DMS79 treated with DMSO at 0.1 percent for 48 hours (cell line): ENCODE results near the gene RFESD.

ENCODE experiments used
- DNase-seq: peaks from one replicate; lab custom pipeline; 2025; lab: John Stamatoyannopoulos, UW

The RFESD gene

GRCh38 chr5:95646569-95647431, at the start of gene RFESD:
TSS of gene RFESD (plus strand) at chr5:95646777. CDS start at chr5:95652272, 5,495 bp downstream.
- peak; percentile 73 for DNase-seq

GRCh38 chr5:95599252-95599651, 47.3 kb upstream of the RFESD start:
- no peak for DNase-seq

DNA sequence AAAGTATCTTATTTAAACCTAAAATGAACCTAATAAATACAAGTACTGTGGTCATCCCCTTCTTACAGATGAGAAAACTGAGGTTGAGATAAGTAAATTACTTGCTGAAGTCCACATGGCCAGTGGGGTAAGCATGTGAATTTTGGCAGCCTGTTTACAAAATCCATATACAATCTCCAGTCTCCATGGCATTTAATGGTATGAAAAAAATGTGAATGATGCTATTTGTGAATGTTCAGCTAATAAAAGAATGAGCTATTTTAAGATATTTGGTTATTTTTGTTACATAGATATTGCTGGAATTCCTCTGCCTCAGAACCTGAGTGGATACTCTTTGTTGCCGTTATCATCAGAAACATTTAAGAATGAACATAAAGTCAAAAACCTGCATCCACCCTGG, 46.0 kb upstream of the RFESD start:
- DNase-seq: no peak

DNA sequence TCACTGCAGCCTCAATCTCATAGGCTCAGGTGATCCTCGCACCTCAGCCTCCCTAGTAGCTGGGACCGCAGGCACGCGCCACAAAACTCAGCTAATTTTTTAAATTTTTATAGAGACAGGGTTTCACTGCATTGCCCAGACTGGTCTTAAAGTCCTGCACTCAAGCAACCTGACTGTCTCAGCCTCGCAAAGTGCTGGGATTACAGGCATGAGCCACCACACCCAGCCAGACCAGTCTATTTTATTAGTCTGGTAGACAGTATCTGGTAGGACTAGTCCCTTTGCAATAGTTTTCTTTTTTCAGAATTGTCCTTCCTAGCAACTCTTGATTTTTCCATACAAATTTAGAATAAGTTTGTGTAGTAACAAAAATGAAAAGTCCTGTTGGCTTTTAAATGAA, 40.8 kb upstream of the RFESD start:
- DNase-seq: no peak

DNA sequence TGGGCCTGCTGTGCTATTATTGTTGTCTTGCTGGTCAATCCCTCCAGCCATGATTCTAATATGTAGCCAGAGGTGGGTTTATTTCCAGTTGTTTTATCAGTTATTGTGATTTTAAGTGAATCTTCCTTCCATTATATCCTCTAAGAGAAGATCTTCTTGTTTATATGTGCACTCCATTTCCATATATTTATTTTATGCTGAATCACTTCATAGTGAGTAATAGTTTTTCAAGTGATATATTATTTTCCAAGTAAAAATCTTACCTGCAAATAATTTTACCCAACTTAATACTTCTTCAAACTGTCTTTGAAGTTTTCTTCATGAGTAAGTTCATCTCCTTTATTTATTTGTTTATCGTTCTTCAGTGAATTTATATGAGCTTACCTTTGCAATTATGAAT, 40.2 kb upstream of the RFESD start:
- no peak for DNase-seq

DNA sequence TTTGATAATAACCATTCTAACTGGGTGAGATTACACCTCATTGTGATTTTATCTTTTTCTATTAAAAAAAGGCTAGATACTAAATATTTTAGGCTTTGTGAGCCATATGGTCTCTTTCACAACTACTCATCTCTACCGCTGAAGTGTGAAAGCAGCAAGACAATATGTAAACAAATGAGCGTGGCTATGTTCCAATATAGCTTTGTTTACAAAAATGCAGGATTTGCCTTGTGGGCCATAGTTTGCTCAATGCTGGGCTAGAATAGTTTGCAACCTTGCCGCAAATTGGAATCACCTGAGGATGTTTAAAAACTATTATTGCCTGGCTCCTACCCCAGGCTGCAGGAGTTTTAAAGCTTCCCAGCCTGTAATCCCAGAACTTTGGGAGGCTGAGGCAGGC, 36.9 kb upstream of the RFESD start:
- no peak for DNase-seq

DNA sequence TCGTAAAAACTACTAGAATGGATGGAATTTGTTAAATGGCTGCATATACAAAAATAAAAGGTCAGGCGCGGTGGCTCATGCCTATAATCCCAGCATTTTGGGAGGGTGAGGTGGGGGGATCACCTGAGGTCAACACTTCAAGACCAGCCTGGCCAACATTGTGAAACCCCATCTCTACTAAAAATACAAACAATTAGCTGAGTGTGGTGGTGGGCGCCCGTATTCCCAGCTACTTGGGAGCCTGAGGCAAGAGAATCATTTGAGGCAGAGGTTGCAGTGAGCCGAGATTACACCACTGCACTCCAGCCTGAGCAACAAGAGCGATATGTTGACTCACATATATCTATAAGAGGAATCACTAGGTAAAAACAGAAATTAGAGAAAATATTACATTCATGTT, 36.0 kb upstream of the RFESD start:
- DNase-seq: no peak

- no peak for DNase-seq
Observed at GRCh38 chr5:95611396-95611795, 35.2 kb upstream of the RFESD start.

DNA sequence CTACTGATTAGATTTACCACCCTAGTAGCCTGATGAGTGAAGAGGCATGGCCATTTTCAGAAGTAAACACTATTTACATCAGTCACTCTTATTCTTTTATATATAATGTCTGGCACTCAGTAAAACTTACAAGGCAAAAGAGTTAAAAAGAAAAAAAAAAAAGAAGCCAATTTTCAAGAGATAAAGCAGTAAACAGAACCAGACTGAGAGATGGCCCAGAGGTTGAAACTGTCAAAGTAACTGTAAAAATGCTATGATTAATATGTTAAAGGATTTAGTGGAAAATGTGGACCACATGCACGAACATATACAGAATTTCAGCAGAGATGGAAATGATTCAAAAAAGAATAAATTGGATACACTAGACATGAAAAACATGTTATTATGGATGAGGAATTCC, 33.1 kb upstream of the RFESD start:
- no peak for DNase-seq

- DNase-seq: no peak
Observed at GRCh38 chr5:95615164-95615467, 31.5 kb upstream of the RFESD start.

- no peak for DNase-seq
Observed at GRCh38 chr5:95617057-95617456, 29.5 kb upstream of the RFESD start.

GRCh38 chr5:95619096-95619495, 27.5 kb upstream of the RFESD start:
- no peak for DNase-seq

DNA sequence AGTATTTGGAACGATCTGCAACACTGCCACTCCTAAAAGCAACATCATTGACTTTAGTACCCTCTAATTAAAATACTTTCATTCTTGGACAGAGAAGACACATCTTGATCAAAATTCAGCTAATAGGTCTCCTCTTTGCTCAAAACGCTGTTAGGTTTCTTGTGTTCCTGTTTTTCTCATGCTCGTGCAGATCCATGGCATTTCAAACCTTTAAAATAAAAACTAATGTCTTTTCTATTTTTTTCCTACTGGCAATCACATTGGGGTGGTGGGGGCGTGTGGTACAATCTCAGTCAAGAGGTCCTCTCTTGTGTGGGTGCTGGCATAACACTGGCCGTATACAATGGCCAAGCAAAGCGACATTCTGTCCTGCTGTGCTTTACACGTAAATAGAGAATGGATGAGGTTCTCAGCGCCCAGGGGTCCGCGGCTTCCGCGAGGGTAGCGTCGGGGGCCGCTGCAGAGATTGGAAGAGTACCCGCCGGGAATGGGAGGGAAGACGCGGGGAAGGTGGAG, 27.0 kb upstream of the RFESD start:
- peak; percentile 20 for DNase-seq

DNA sequence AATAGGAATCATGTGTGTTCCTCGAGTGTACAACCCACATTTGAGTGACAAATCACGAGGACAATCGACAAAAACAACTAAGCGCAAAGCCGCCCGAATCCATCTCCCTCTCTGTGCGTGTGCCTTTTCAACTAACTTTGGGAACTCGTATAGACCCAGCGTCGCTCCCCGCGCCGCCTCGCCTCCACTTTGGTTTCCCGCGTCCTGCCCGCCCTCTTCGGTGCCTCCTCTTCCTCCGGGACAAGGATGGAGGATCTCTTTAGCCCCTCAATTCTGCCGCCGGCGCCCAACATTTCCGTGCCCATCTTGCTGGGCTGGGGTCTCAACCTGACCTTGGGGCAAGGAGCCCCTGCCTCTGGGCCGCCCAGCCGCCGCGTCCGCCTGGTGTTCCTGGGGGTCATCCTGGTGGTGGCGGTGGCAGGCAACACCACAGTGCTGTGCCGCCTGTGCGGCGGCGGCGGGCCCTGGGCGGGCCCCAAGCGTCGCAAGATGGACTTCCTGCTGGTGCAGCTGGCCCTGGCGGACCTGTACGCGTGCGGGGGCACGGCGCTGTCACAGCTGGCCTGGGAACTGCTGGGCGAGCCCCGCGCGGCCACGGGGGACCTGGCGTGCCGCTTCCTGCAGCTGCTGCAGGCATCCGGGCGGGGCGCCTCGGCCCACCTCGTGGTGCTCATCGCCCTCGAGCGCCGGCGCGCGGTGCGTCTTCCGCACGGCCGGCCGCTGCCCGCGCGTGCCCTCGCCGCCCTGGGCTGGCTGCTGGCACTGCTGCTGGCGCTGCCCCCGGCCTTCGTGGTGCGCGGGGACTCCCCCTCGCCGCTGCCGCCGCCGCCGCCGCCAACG, 26.3 kb upstream of the RFESD start, which contains the start of gene GPR150:
TSS of gene GPR150 (plus strand) at position 58 of the 840 bp plus-strand sequence. CDS start at position 247, 189 bp downstream.
- peak; percentile 30 for DNase-seq

- DNase-seq: peak; percentile 43
Observed at GRCh38 chr5:95620870-95621838, 25.4 kb upstream of the RFESD start.

DNA sequence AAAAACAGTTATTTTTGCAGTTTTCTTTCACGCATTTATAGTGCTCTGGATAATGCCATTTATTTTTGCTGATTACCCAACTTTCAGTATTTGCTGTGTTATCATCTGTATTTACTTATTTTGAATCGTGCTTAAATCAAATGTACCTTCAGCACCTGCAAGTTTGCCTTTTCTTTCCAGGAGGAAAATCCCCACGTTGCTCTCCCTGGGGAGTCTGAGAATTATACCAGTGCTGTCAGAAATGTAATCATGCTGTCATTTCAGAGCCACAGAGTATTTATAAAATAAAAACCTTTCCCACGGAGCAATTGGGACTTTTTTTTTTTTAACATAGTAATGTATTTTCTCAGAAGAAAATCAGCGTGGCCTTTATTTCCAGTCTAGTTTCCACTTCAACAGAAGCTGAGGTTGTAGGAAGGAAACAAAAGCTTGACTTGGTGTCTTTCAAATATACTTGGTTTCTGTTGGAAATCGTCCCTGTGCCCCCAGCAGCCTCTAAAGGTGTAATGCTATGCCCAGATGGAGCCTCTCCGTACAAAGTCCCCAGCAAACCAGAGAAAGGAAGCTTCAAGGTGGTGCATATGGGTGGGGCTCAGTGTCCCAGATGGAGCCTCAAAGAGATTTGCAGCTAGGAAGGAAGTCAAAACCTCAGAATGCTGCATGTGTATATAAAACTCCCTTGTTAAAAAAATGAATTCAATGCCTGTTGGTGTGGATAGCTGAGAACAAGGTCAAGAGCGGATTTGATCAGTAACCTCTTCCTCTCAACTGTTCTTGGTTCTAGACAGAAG, 24.5 kb upstream of the RFESD start:
- no peak for DNase-seq

DNA sequence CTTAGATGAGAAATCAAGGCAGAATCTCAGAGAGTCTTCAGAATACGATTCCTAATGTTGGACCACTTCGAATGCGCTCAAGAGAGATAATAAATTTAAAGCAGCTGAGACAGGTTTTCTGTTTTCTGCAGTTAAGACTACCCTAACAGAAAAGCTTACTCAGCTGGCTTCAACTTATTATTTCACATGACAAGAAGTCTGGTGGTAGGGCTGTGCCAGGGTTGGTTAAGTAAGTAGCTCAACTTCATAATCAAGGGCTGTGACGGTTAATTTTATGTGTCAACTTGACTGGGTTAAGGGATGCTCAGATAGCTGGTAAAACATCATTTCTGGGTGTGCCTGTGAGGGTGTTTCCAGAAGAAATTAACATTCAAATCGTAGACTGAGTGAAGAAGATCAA, 22.9 kb upstream of the RFESD start:
- DNase-seq: no peak

GRCh38 chr5:95624368-95624767, 22.2 kb upstream of the RFESD start:
- no peak for DNase-seq

DNA sequence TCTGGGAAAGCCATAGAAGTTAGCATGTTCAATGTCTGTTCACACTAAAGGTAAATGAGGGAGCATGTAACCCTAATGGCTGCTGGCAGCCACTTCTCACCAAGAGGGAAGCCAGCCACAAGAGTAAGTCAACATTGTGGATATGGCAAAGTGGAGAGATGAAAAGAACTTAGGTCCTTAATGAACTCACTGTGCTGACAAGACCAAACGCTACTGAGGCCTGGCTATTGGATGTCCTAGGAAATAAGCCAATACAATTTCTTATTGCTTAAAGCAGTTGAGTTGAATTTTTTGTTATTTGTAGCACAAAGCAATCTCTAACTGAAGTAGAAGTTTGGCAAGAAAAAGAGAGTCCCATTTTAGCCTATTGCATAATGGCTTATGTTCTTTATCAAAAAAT, 19.9 kb upstream of the RFESD start:
- no peak for DNase-seq

DNA sequence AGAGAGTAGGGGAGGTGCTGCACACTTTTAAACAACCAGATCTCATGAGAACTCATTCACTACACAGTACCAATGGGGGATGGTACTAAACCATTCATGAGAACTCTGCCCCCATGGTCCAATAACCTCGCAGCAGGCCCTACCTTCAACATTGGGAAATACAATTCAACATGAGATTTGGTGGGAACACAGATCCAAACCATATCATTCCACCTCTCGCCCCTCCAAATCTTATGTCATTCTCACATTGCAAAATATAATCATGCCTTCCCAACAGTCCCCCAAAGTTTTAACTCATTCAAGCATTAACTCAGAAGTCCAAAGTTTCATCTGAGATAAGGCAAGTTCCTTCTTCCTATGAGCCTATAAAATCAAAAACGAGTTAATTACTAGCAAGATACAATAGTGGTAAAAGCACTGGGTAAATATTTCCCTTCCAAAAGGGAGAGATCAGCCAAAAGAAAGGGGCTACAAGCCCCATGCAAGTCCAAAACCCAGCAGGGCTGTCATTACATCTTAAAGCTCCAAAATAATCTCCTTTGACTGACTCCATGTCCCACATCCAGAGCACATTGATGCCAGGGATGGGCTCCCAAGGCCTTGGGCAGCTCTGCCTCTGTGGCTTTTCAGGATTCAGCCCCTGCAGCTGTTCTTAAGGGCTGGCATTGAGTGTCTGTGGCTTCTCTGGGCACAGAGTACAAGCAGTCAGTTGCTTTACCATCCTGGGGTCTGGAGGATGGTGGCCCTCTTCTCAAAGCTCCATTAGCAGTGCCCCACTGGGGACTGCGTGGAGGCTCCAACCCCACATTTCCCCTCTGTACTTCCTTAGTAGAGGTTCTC, 18.4 kb upstream of the RFESD start:
- DNase-seq: no peak
